Gastrocnemius medialis (tissue), 4 donors: ENCODE measurements around the gene EHD3.

Experiments
- CTCF ChIP-seq, 5 experiments: fragments of 450-650 bp in 3 of 5; fragments of 200-600 bp in 2 of 5; sonication (generic) in 2 of 5; IDR thresholded peaks in 4 of 5; conservative IDR thresholded peaks in 1 of 5; 1 replicate in 4 of 5; 2 replicates in 1 of 5; pipeline ENCODE4 v1.5.1; 2016 to 2019; ENCODE audit warnings: antibody characterized with exemption in 5 of 5, mild to moderate bottlenecking in 3 of 5, moderate library complexity in 3 of 5
- POLR2A ChIP-seq, 2 donors: fragments of 450-650 bp; IDR thresholded peaks; one replicate each; pipeline ENCODE4 v1.6.1; 2017; ENCODE audit warnings: antibody characterized with exemption in 2 of 2, mild to moderate bottlenecking in 2 of 2, moderate library complexity in 2 of 2

GRCh38 chr2:31197166-31197565 is 36.8 kb upstream of the EHD3 start:
- no peak for TF ChIP-seq POLR2A (IDR thresholded peaks at IDR 0.05)
- TF ChIP-seq CTCF (IDR thresholded peaks at IDR 0.05 in 4 of 5, conservative IDR thresholded peaks at IDR 0.05 in 1 of 5): no peak
